ENCODE results near the gene SPDYE16.
"Not testable (repeated sequence)": the region's sequence is repeated elsewhere in the genome, so short reads cannot be mapped to it uniquely, and the experiment has no call there.

The SPDYE16 gene, protein sequence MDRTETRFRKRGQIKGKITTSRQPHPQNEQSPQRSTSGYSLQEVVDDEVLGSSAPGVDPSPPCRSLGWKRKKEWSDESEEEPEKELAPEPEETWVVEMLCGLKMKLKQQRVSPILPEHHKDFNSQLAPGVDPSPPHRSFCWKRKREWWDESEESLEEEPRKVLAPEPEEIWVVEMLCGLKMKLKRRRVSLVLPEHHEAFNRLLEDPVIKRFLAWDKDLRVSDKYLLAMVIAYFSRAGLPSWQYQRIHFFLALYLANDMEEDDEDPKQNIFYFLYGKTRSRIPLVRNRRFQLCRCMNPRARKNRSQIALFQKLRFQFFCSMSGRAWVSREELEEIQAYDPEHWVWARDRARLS

DNA sequence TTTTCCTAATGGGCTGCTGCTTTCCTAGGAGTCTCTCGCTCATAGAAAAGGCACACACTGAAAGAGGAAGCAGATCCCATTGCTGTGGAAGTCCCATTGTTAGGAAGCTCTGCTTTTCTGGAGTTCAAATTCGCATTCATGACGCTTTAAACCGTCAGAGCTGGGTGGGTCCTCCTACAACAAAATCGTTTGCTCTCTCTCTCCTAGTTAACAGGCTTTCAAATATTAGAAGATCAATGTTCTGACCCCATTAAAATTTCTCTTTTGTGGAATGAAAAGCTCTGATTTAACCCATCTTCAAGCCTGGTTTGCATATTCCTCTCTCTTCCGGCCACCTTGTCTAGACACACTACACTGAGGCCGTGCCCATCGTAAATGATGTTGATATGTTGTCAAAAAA is at the start of gene SPDYE16:
SPDYE16 (minus strand) TSS at position 101 of the 400 bp plus-strand sequence. CDS start 1,838 bp downstream, outside the sequence.
- not testable (repeated sequence) for H3K4me3 ChIP-seq (replicated peaks in 1 of 2; ENCODE audit: low read depth in 2 of 2, low read length in 2 of 2); DNase-seq (ENCODE audit: low read depth in 2 of 2)

DNA sequence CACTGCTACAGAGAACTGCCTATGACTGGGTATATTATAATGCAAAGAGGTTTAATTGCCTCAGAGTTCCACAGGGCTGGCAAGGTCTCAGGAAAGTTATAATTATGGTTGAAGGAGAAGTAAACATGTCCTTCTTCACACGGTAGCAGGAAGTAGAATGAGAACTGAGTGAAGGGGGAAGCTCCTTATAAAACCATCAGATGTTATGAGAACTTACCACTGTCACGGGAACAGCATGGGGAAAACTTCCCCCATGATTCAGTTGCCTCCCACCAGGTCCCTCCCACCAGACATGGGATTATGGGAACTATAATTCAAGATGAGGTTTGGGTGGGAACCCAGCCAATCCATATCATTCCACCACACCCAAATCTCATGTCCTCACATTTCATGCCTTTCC is 49.6 kb upstream of the SPDYE16 start:
- not testable (repeated sequence) for DNase-seq (ENCODE audit: low read depth in 2 of 2); H3K4me3 ChIP-seq (replicated peaks in 1 of 2; ENCODE audit: low read depth in 2 of 2, low read length in 2 of 2)

DNA sequence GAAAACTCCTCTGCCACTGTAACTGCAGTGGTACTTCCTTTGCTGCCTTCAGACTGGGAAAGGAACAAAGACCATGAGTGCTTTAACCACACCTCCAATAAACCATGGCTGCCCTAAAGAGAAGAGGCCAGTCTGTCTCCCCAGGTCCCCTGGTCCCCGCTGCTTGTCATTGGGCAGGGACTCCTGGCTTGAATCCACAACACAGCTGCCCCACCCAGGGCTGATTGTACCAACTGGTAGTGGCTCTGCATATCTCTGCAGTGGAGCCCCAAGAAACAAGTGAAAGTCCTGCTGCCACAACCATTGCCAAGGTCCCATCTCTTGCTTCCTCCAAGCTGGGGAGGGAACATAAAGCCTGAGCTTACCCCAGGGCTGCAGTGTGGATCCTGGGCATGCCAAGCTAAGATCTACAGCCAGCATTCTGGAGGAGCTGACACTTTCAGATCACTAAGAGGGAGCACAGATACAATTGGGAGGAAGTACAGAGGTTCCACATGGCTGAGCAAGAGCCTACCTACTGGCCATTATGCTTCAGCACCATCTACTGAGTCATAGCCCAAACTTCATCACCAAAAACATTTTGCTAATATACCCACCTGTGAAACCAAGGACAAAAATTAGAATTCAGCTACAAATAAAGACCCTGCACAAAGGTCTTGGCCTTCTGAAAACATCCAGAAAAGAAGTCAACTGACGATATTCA is 48.7 kb upstream of the SPDYE16 start:
- H3K4me3 ChIP-seq (replicated peaks in 1 of 2; ENCODE audit: low read depth in 2 of 2, low read length in 2 of 2); DNase-seq (ENCODE audit: low read depth in 2 of 2): not testable (repeated sequence)

DNA sequence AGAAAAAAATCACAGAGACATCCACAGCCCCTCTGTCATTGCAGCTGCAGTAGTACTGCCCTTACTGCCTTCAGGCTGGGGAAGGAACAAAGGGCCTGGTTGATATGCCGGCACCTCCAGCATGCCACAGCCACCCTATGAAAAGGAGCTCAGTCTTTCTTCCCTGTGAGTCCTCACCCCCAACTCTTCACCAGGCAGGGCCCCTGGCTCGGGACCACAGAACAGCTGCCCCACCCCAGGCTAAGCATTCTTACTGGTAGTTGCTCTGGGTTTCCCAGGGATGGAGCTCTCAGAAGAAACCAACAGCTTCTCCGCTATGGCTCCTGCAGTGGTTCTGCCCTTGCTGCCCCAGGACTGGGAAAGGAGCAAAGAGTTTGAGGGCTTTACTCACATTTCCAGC is 47.9 kb upstream of the SPDYE16 start:
- DNase-seq (ENCODE audit: low read depth in 2 of 2); H3K4me3 ChIP-seq (replicated peaks in 1 of 2; ENCODE audit: low read depth in 2 of 2, low read length in 2 of 2): not testable (repeated sequence)

DNA sequence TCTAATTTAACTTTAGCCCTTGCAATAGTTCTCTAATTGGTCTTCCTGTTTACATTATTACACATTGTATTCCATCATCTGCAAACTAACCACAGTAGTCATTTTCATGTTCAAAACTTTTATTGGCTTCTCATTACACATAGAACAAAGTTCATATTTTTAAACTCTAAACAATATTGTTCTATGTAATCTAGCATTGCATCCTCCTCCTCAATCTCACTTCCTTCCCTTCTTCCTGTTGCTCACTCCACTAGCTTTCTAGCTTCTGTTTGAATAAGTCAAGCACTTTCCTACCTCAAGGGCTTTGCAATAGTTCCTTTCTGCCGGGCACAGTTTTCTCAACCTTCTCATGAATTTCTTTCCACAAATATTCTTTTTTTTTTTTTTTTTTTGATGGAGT is 45.5 kb upstream of the SPDYE16 start:
- DNase-seq (ENCODE audit: low read depth in 2 of 2); H3K4me3 ChIP-seq (replicated peaks in 1 of 2; ENCODE audit: low read depth in 2 of 2, low read length in 2 of 2): not testable (repeated sequence)

DNA sequence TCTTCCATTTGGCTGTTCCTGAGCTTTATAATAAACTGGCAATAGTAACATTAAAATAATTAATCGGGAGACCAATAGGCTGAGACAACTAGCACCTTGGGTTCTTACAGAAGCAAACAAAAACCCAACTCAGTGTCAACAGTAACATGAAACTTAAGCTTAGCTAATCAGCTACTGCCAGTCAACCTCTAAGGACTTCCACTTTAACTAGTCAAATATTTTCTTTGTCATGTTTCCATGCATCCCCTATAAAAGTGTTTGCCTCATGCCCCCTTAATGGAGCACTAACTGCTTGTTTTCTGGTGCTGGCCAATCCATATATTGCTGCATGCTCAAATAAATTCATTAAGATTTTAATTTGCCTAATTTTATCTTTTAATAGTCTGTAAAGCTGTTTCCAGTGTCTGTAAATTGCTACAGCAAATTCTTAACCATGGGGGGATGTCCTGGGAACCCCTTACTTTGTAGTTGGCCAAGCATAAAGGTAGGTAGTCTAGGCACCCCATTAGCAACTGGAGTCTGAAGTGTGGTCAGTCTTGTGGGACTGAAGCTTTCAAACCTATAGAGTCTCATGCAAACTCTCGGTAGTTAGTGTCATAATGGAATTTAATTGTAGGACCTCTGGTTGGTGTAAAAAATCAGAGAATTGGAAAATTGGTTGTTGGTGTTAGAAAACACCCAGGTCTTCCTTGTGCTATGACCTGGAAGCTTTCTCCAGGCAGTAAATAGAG is 43.7 kb upstream of the SPDYE16 start:
- DNase-seq (ENCODE audit: low read depth in 2 of 2); H3K4me3 ChIP-seq (replicated peaks in 1 of 2; ENCODE audit: low read depth in 2 of 2, low read length in 2 of 2): not testable (repeated sequence)

DNA sequence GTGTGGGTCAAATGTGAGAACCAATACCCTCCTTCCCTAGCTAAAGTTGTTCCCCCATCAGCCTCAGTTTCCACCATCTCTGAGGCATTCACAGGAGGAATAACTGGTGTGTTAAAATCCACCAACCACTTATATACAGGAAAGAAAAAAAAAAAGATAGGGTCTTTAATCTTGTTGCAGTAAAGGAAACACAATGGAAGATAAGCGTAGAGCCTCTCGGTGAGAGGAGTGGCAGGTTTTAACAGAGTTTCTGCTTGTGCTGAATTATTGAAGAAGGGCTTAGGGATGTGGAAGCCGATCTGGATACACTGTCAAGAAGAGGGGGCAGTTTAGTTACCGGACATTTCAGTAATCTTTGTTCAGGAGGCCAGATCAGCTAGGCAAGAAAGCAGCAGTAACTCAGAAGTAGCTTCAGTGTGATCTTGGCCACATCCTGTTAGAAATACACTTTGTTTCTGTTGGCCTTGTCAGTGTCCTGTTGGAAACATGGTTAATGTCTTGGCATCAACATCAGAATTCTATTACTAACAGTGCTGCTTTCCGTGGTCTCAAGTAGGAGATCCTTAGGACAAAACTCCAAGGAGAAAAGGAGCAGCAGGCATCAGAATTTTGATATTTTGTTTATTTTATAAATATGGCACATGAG is 40.7 kb upstream of the SPDYE16 start:
- DNase-seq (ENCODE audit: low read depth in 2 of 2): peak; percentile 78 to 79

DNA sequence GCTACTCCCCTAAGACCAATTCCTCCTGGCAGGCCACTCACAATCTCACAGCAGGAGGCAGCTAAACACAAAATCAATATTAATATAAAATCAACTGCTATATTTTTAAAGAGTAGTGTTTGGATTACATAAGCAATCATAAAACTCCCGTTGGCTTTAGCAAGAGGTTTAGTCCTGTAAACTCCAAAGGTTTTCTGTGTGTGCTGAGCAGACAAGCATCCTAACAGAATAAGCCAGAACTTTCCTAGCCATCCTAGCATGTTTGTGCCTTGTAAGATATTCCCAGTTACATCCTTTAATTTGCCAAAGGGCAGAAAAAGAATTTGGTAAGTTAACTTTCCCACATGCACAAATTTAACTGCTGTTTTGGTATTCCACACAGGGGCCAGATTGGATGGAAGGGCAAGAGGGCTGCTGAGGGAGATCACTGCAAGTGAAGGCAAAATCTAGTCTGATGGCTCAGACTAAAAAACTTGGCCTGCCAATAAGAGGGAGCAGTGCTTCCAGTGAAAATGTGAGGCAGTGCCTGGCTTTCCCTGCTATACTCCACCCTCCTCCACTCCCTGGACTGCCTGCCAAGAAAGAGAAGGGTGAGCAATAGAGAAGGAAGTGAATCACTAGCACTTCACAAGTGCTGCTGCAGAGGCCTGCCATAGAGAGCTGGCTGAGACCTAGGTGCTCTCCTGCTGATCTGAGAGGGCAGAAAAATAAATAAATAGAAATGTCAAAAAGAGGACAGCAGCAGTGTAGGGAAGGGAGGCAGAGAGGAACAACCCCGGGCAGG is 39.9 kb upstream of the SPDYE16 start:
- peak; percentile 87 for DNase-seq (ENCODE audit: low read depth in 2 of 2)
- H3K4me3 ChIP-seq (replicated peaks in 1 of 2; ENCODE audit: low read depth in 2 of 2, low read length in 2 of 2): not testable (repeated sequence)

More for the DNA sequence above, 40.7 kb upstream of the SPDYE16 start:
- H3K4me3 ChIP-seq (replicated peaks in 1 of 2; ENCODE audit: low read depth in 2 of 2, low read length in 2 of 2): not testable (repeated sequence)

DNA sequence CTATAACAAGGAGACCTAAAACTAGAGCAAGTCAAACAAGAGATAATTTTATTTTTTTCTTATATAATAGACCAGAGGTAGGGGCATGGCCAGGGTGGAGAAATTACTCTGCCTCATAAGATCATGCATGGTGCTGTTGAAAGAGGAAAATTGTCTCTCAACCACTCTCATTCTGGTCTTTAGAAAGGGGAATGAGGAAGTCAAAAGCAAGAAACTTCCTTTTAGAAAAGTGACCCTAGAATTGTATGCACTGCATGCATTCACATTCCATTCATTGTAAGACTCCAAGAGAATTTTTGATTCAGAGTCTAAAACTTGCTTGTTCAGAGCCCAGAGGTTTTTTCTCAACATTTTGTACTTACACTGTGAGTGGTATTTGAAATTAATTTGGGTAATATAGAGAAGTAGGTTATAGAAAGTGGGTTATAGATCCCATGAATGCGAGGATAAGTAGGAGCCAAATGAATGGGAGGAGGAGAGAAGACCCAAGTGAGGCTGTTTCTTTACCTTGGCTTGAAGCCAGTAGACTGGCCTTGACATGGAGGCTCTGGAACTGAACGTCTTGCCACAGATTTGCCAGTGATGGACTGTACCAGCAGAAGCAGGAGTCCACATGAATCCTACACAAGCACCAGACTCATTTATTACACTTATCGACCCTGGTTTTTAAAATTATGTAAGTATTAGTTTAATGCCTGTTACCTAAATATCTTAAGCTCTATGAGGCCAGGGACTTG is 33.0 kb upstream of the SPDYE16 start:
- peak; percentile 36 to 58 for DNase-seq (ENCODE audit: low read depth in 2 of 2)

DNA sequence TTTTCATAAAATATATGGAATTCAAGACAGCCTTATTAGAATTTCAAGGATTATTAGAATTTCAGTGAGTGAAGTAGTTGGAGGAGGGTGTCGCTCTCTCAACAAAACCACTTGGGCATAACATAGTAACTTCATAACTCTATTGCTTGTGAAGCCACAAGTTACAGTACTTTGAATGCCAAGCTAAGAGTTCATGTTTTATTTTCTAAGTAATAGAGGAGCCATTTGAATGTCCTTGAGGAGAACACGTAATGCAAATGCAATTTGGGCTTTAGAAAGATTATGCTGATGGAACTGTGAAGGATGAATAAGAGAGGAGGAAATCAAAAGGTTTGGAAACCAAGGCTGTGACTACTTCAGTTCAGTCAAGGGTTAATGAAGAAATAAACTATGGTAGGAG is 32.3 kb upstream of the SPDYE16 start:
- not testable (repeated sequence) for H3K4me3 ChIP-seq (replicated peaks in 1 of 2; ENCODE audit: low read depth in 2 of 2, low read length in 2 of 2); DNase-seq (ENCODE audit: low read depth in 2 of 2)

More for the DNA sequence above, 33.0 kb upstream of the SPDYE16 start:
- not testable (repeated sequence) for H3K4me3 ChIP-seq (replicated peaks in 1 of 2; ENCODE audit: low read depth in 2 of 2, low read length in 2 of 2)

DNA sequence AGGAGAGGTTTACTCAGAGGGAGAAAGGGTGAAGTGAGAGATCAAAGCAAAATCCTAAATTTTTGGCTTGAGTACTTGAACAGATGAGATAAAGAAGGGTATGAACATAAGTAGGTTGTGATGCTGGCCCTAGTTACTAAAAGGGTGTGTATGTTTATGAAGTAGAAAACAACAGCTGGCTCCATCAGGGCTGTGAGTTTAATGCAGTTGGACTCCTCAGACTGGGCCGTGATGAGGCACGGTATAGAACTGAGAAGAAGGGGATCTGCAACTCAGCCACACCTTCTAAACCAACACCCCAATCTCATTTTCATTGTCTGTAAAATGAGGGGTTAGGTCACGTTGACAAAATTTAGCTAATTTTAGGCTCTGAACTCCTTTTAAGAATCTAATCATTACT is 29.2 kb upstream of the SPDYE16 start:
- not testable (repeated sequence) for H3K4me3 ChIP-seq (replicated peaks in 1 of 2; ENCODE audit: low read depth in 2 of 2, low read length in 2 of 2); DNase-seq (ENCODE audit: low read depth in 2 of 2)

DNA sequence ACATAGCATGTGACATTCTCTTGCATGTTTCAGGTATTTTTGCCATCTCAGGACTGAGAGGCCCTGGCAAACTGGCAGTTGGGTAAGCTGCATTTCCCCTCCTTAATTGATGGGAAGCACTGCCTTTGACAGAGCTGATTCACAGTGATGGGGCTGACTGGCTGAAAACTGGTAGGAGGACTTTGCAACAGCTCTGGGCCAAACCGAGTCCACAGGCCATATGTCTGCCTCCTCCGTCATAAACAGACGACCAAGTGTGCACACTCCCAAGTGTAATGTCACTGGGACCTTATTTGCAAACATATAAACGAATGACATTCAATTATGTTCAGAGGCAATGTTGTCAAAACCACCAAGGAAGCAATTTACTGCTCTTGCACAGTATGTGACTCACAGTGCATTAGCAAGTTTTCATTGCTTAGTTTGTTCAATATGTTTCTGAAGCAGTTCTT is 27.3 kb upstream of the SPDYE16 start:
- not testable (repeated sequence) for H3K4me3 ChIP-seq (replicated peaks in 1 of 2; ENCODE audit: low read depth in 2 of 2, low read length in 2 of 2)
- DNase-seq (ENCODE audit: low read depth in 2 of 2): peak in 1 of 2 donors; percentile 34

DNA sequence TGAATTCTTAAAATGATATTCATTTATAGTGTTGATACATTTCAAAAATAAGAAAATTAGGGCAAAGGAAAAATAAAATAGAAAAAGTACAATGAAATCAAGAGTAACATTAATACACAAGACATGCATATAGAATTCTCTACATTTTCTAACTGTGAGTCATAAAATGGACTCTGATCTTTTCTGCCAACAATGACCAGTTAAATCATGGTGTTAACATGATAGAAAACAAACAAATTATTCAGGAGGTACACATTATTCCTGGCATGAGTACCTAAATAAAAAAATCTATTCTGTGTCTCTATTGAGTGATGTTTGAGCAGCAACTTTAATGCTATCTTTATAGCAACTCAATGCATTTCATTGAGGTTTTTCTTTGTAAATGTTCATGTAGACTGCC is 25.6 kb upstream of the SPDYE16 start:
- not testable (repeated sequence) for H3K4me3 ChIP-seq (replicated peaks in 1 of 2; ENCODE audit: low read depth in 2 of 2, low read length in 2 of 2)
- DNase-seq (ENCODE audit: low read depth in 2 of 2): peak; percentile 48 to 77

DNA sequence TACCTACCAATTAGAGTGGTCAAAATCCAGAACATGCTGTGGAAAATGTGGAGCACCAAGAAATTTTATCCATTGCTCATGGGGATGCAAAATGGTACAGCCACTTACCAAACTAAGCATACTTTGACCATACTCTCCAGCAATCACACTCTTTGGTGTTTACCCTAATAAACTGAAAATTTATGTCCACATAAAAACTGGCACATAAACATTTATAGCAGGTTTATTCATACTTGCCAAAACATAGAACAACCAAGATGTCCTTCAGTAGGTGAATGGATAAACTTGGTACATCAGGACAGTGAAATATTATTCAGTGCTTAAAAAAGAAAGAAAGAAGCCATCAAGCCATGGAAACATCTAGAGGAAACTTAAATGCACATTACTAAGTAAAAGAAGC is 24.7 kb upstream of the SPDYE16 start:
- not testable (repeated sequence) for H3K4me3 ChIP-seq (replicated peaks in 1 of 2; ENCODE audit: low read depth in 2 of 2, low read length in 2 of 2); DNase-seq (ENCODE audit: low read depth in 2 of 2)

DNA sequence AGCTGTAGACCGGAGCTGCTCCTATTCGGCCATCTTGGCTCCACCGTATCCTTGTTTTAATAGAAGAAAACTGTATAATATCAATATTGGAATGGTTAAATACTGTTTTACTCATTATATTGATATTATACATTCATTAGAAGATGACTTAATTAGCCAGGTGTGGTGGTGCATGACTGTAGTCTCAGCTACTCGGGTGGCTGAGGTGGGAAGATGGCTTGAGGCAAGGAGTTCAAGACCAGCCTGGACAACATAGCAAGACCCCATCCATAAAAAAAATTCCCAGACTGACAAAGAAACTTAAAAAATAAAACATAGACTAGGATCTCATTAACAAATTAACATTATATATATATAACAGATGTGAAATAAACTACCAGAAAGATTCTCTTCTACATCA is 24.2 kb upstream of the SPDYE16 start:
- not testable (repeated sequence) for DNase-seq (ENCODE audit: low read depth in 2 of 2); H3K4me3 ChIP-seq (replicated peaks in 1 of 2; ENCODE audit: low read depth in 2 of 2, low read length in 2 of 2)

DNA sequence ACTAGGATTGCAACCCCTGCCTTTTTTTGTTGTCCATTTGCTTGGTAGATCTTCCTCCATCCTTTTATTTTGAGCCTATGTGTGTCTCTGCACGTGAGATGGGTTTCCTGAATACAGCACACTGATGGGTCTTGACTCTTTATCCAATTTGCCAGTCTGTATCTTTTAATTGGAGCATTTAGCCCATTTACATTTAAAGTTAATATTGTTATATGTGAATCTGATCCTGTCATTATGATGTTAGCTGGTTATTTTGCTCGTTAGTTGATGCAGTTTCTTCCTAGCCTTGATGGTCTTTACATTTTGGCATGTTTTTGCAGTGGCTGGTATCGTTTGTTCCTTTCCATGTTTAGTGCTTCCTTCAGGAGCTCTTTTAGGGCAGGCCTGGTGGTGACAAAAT is 21.9 kb upstream of the SPDYE16 start:
- DNase-seq (ENCODE audit: low read depth in 2 of 2): not testable (repeated sequence)

DNA sequence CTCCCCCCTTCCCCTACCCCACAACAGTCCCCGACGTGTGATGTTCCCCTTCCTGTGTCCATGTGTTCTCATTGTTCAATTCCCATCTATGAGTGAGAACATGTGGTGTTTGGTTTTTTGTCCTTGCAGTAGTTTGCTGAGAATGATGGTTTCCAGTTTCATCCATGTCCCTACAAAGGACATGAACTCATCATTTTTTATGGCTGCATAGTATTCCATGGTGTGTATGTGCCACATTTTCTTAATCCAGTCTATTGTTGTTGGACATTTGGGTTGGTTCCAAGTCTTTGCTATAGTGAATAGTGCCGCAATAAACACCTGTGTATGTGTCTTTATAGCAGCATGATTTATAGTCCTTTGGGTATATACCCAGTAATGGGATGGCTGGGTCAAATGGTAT is 18.2 kb upstream of the SPDYE16 start:
- not testable (repeated sequence) for DNase-seq (ENCODE audit: low read depth in 2 of 2); H3K4me3 ChIP-seq (replicated peaks in 1 of 2; ENCODE audit: low read depth in 2 of 2, low read length in 2 of 2)

More for the DNA sequence above, 21.9 kb upstream of the SPDYE16 start:
- not testable (repeated sequence) for H3K4me3 ChIP-seq (replicated peaks in 1 of 2; ENCODE audit: low read depth in 2 of 2, low read length in 2 of 2)
